Aorta (tissue), 5 donors: ENCODE data around the gene EPS15. TPM values are rescaled to one million over a fixed set of nuclear protein-coding genes. Genes with fewer than 3 reads are reported as not detected.
"Not testable (repeated sequence)": the region's sequence is repeated elsewhere in the genome, so short reads cannot be mapped to it uniquely, and the experiment has no call there.

Experiments used
- ATAC-seq: fragments of 200-7000 bp; cut with Tn5 transposase; one replicate; pipeline ENCODE4 v1.9.1; 2022; ENCODE audit warnings: moderate library complexity; ENCODE audit not compliant: low FRiP score
- DNase-seq, 2 donors: peaks; one replicate each; pipeline ENCODE4 v3.0.0-alpha.2; 2020
- H3K27ac ChIP-seq, 2 donors: one replicate each; pipeline ENCODE4 v1.5.1; 2013; ENCODE audit warnings: low read length in 2 of 2, mild to moderate bottlenecking in 2 of 2, moderate library complexity in 2 of 2, control low read depth in 1 of 2, inconsistent platforms in 1 of 2, low read depth in 1 of 2
- H3K27me3 ChIP-seq, 2 donors: one replicate each; pipeline ENCODE4 v1.6.1; 2013; ENCODE audit warnings: control low read depth in 1 of 2, low read length in 1 of 2, mild to moderate bottlenecking in 1 of 2, moderate library complexity in 1 of 2; ENCODE audit not compliant: insufficient read depth in 2 of 2, control insufficient read depth in 1 of 2
- H3K36me3 ChIP-seq, 2 donors: one replicate each; pipeline ENCODE4 v1.6.1; 2013; ENCODE audit warnings: control low read depth in 1 of 2, low read length in 1 of 2, mild to moderate bottlenecking in 1 of 2; ENCODE audit not compliant: insufficient read depth in 2 of 2, control insufficient read depth in 1 of 2
- H3K4me1 ChIP-seq, 2 donors: one replicate each; pipeline ENCODE4 v1.6.1; 2013; ENCODE audit warnings: low read length in 2 of 2, control low read depth in 1 of 2, mild to moderate bottlenecking in 1 of 2, moderate library complexity in 1 of 2; ENCODE audit not compliant: insufficient read depth in 2 of 2, control insufficient read depth in 1 of 2
- H3K4me3 ChIP-seq, 2 donors: one replicate each; pipeline ENCODE4 v1.5.1; 2013; ENCODE audit warnings: low read length in 2 of 2, control low read depth in 1 of 2, mild to moderate bottlenecking in 1 of 2
- H3K9me3 ChIP-seq: one replicate; pipeline ENCODE4 v1.6.1; 2013; ENCODE audit warnings: mild to moderate bottlenecking, low read length; ENCODE audit not compliant: control insufficient read depth
- WGBS, 2 donors: extraction: QIAGEN DNeasy Blood & Tissue Kit; methylation state at CpG; one replicate each; pipeline ENCODE4 v1.1.7; 2013; 5-methylcytosine and 5-hydroxymethylcytosine counted together
- intact Hi-C, 2 donors: fragments of 100-400 bp; cut with DNase I; formaldehyde crosslinking; loops; one replicate each; pipeline versions ENCODE4 v1.14.2 to v1.15.0; 2022
- polyA plus RNA-seq, 2 donors: library from polyadenylated mRNA; stranded (reverse); fragments of 200-250 nt; gene quantifications; one replicate each; pipeline ENCODE4 v1.2.3, GENCODE V29; 2013
- total RNA-seq, 2 donors: library from RNA; stranded (reverse); fragmentation: NEBNext Ultra II Directional; extraction: Animal tissue kit (Norgen Biotek cat#: 25700); gene quantifications; one replicate each; pipeline ENCODE4 v1.2.1, GENCODE V29; 2021
- donor health status: healthy with polysubstance abuse.
- donor health status: Bipolar disorder and iron deficiency.
- donor health status: DM: no; HTN: no; CAD: no.
- donor health status: DM: no; HTN: no; CAD: no.
- donor health status: DM: yes; HTN: yes; CAD: no.

The EPS15 gene
- total and polyA plus RNA-seq, 4 donors = 24.8 to 121 (median 69.9) TPM

- Histone ChIP-seq H3K9me3 (no peaks in the 10 kb centered on the region), H3K27ac (peak overlapping the region in 1 of 2 donors; percentile 76), H3K4me1 (peaks cover 0 to 3% of the 10 kb centered on the region in 2 donors), H3K27me3 (no peaks in the 10 kb centered on the region), H3K4me3 (no peak overlapping the region), H3K36me3 (no peaks in the 10 kb centered on the region)
- intact Hi-C loops = loop anchor here in 1 of 2 donors (10.0 kb wide), 1 partner anchor 71 kb away; no protein-coding TSS in a partner anchor
- ATAC-seq = no peak
- WGBS, 2 donors = 58 to 62% methylated on average over 5 of the region's 5 CpGs
- no peak for DNase-seq
These were observed 3.6 kb downstream of the EPS15 start for GRCh38 chr1:51515312-51515960.

GRCh38 chr1:51514733-51515132, 4.3 kb downstream of the EPS15 start:
- Histone ChIP-seq H3K36me3 (no peaks in the 10 kb centered on the region), H3K9me3 (no peaks in the 10 kb centered on the region), H3K27ac (no peak overlapping the region), H3K4me1 (peaks cover 0 to 3% of the 10 kb centered on the region in 2 donors), H3K27me3 (no peaks in the 10 kb centered on the region), H3K4me3 (no peak overlapping the region)
- ATAC-seq (no peak), DNase-seq (no peak)
- intact Hi-C loops = loop anchor here in 1 of 2 donors (10.0 kb wide), 1 partner anchor 70 kb away; no protein-coding TSS in a partner anchor
- WGBS, 2 donors = 64 to 69% methylated on average over 2 of the region's 2 CpGs

DNA sequence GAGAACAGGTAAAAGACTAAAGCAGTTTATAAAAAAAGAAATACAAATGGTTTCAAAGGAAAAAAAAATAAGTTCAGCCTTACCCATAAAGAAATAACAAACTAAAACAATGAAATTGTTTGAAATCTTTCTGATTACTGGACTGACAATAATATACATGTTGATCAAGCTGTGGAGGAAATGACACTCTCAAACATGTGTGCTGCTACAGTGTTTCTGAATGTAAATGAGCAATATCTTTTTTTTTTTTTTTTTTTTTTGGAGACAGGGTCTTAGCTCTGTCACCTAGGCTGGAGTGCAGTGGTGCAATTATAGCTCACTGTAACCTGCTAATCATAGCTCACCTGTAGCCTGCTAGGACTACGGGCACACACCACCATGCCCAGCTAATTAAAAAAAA, 6.5 kb downstream of the EPS15 start:
- H3K4me1 ChIP-seq = peaks cover 0 to 3% of the 10 kb centered on the region in 2 donors
- ATAC-seq (no peak), DNase-seq (no peak)
- H3K27ac ChIP-seq = no peak overlapping the region
- no peaks in the 10 kb centered on the region for H3K9me3 ChIP-seq
- H3K4me3 ChIP-seq = no peak overlapping the region
- no peaks in the 10 kb centered on the region for H3K27me3 ChIP-seq
- H3K36me3 ChIP-seq = no peaks in the 10 kb centered on the region
- intact Hi-C loops = loop anchor here in 1 of 2 donors (10.0 kb wide), 1 partner anchor 68 kb away; no protein-coding TSS in a partner anchor
- 90 to 100% methylated on average over 1 of the region's 1 CpG for whole genome bisulfite sequencing, 2 donors

DNA sequence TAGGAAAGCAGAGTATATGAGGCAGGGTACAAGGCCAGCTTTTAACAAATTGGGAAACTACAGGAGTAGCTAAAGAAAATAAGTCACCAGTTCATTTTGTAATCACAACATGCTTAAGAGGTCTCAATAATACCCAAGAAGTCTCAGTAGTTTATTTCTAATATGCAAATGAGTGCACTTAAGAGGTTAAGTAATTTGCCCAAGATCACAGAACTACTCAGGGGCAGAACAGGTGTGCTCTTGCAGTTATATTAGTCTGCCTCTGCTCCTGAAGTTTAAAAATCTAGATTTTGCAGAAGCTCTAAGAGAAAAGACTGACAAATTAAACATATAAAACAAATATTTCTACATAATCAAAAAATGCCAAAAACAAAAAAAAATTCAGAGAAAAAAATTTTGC, 6.9 kb downstream of the EPS15 start:
- no peak for DNase-seq
- H3K27ac ChIP-seq = no peak overlapping the region
- intact Hi-C loops = loop anchor here in 1 of 2 donors (10.0 kb wide), 1 partner anchor 67 kb away; no protein-coding TSS in a partner anchor
- H3K4me1 ChIP-seq = peaks cover 0 to 3% of the 10 kb centered on the region in 2 donors
- H3K36me3 ChIP-seq = no peaks in the 10 kb centered on the region
- no peak overlapping the region for H3K4me3 ChIP-seq
- H3K9me3 ChIP-seq = no peaks in the 10 kb centered on the region
- ATAC-seq = no peak
- no peaks in the 10 kb centered on the region for H3K27me3 ChIP-seq

GRCh38 chr1:51509773-51510172, 9.3 kb downstream of the EPS15 start:
- H3K27ac ChIP-seq = no peak overlapping the region
- H3K36me3 ChIP-seq = no peaks in the 10 kb centered on the region
- H3K4me1 ChIP-seq = no peaks in the 10 kb centered on the region
- intact Hi-C loops = loop anchor here in 1 of 2 donors (10.0 kb wide), 1 partner anchor 65 kb away; no protein-coding TSS in a partner anchor
- no peaks in the 10 kb centered on the region for H3K27me3 ChIP-seq
- H3K9me3 ChIP-seq = no peaks in the 10 kb centered on the region
- ATAC-seq (no peak), DNase-seq (no peak)
- no peak overlapping the region for H3K4me3 ChIP-seq
- 80% methylated on average over 2 of the region's 2 CpGs for WGBS, 2 donors

DNA sequence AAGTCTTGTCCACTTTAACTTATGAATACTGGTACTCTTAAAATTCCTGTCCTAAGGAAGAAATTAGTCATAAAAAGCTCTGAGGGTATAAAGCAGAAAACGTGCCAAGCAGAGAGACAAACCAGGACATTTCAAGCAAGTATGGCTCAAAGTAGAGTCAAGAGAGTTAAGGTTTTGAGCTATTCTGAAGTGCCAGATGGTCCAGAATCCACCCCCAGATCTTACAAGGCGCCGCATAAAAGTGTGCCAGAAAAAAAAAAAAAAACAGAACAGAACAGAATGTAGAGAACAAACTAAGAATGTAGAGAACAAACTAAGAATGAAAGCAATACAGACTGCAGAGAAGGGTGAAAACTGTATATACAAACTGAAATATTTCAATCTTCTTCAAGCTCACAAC, 12.5 kb downstream of the EPS15 start:
- Histone ChIP-seq H3K9me3 (peaks cover 2% of the 10 kb centered on the region), H3K27me3 (no peaks in the 10 kb centered on the region), H3K4me1 (no peaks in the 10 kb centered on the region), H3K27ac (no peak overlapping the region), H3K4me3 (no peak overlapping the region), H3K36me3 (no peaks in the 10 kb centered on the region)
- intact Hi-C loops = no loop called here
- 3 to 6% methylated on average over 3 of the region's 3 CpGs for WGBS, 2 donors
- ATAC-seq (peak; percentile 81), DNase-seq (no peak)

DNA sequence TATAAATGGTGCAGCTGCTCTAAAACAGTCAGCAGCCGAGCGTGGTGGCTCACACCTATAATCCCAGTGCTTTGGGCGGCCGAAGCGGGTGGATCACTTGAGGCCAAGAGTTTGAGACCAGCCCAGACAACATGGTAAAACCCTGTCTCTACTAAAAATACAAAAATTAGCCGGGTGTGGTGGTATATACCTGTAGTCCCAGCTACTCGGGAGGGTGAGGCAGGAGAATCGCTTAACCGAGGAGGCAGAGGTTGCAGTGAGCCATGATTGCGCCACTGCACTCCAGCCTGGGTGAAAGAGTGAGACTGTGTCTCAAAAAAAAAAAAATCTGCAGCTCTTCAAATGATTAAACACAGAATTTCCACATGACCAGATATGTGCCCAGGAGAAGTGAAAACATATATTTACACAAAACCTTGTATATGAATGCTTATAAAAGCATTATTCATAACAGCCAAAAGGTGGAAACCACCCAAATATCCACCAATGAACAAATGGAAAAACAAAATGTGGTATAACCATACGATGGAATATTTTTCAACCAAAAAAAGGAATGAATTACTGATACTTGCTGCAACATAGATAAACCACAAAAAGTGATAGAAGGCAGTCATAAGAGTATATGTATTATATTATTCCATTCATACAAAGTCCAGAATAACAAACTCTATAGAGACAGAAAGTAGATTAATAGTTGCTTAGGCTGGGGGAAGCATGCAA, 14.1 kb downstream of the EPS15 start:
- no peaks in the 10 kb centered on the region for H3K27me3 ChIP-seq
- ATAC-seq = no peak
- H3K4me1 ChIP-seq = no peaks in the 10 kb centered on the region
- 93 to 95% methylated on average over 11 of the region's 11 CpGs for WGBS, 2 donors
- no peaks in the 10 kb centered on the region for H3K36me3 ChIP-seq
- no peak for DNase-seq
- H3K27ac ChIP-seq = no peak overlapping the region
- intact Hi-C loops = no loop called here
- peaks cover 2% of the 10 kb centered on the region for H3K9me3 ChIP-seq
- no peak overlapping the region for H3K4me3 ChIP-seq

DNA sequence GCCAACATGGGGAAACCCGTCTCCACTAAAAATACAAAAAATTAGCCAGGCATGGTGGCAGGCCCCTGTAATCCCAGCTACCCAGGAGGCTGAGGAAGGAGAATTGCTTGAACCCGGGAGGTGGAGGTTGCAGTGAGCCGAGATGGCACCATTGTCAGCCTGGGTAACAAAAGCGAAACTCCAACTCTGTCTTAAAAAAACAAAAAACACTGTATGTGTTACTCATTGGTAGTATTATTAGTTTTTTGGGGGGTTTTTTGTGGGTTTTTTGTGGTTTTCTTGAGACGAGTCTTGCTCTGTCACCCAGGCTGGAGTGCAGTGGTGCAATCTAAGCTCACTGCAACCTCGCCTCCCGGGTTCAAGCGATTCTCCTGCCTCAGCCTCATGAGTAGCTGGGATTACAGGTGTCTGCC, 17.8 kb downstream of the EPS15 start:
- H3K27me3 ChIP-seq, DNase-seq, H3K36me3 ChIP-seq, intact Hi-C loops, H3K4me1 ChIP-seq, H3K4me3 ChIP-seq, H3K9me3 ChIP-seq, H3K27ac ChIP-seq, ATAC-seq: not testable (repeated sequence)
- WGBS, 2 donors = 92 to 94% methylated on average over 8 of the region's 8 CpGs

DNA sequence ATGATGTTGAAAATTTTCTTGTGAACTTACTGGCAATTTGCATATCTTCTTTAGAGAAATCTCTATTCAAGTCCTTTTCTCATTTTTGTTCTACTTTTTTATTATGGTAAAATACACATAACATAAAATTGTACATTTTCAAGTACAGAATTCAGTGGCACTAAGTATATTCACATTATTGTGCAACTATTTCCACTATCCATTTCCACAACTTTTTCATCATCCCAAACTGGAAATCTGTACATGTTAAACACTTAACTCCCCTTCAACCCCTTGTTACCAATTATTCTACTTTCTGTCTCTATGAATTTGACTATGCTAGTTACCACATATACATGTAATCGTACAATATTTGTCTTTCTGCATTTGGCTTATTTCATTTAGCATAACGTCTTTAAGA, 19.4 kb downstream of the EPS15 start:
- Histone ChIP-seq H3K4me1 (peaks cover 0 to 3% of the 10 kb centered on the region in 2 donors), H3K36me3 (no peaks in the 10 kb centered on the region), H3K9me3 (peaks cover 2% of the 10 kb centered on the region), H3K27ac (no peak overlapping the region), H3K27me3 (no peaks in the 10 kb centered on the region), H3K4me3 (no peak overlapping the region)
- ATAC-seq = no peak
- intact Hi-C loops = no loop called here
- no peak for DNase-seq
- WGBS, 2 donors = 97 to 99% methylated on average over 2 of the region's 2 CpGs
